HG03045 (cell line): Measurements from ENCODE around the gene YY1.
"Not testable (repeated sequence)": the region's sequence is repeated elsewhere in the genome, so short reads cannot be mapped to it uniquely, and the experiment has no call there.

ENCODE experiments used
- ATAC-seq: cut with Tn5 transposase; IDR thresholded peaks from one replicate; pipeline ENCODE4 v1.9.1; 2021; ENCODE audit warnings: mild to moderate bottlenecking, moderate library complexity; ENCODE audit not compliant: unreplicated experiment

The YY1 gene

DNA sequence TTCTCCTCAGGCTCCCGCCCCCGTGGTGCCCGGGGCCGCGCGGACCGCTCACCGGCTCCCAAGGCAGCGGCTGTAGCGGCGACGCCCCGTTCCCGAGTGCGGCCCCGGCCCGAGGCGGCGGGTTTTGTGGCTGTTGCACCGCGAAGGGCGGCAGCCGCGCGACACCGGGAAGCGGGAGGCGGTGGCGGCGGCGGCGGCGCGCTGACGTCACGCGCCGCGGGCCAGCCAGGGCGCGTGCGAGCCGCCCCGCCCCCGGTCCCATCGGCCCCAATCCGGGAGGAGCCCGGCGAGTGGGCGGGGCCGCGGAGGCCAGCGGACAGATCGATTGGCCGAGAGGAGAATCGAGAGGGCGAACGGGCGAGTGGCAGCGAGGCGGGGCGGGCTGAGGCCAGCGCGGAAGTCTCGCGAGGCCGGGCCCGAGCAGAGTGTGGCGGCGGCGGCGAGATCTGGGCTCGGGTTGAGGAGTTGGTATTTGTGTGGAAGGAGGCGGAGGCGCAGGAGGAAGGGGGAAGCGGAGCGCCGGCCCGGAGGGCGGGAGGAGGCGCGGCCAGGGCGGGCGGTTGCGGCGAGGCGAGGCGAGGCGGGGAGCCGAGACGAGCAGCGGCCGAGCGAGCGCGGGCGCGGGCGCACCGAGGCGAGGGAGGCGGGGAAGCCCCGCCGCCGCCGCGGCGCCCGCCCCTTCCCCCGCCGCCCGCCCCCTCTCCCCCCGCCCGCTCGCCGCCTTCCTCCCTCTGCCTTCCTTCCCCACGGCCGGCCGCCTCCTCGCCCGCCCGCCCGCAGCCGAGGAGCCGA is at the start of gene YY1:
YY1 (plus strand) TSS at position 726 of the 792 bp plus-strand sequence. CDS start 101 bp downstream, outside the sequence.
- peak; percentile 76 for ATAC-seq

GRCh38 chr14:100190126-100190525 is 48.8 kb upstream of the YY1 start:
- no peak for ATAC-seq

GRCh38 chr14:100191584-100192249 is 47.2 kb upstream of the YY1 start:
- ATAC-seq = no peak

GRCh38 chr14:100192250-100192671 is 46.7 kb upstream of the YY1 start:
- no peak for ATAC-seq

DNA sequence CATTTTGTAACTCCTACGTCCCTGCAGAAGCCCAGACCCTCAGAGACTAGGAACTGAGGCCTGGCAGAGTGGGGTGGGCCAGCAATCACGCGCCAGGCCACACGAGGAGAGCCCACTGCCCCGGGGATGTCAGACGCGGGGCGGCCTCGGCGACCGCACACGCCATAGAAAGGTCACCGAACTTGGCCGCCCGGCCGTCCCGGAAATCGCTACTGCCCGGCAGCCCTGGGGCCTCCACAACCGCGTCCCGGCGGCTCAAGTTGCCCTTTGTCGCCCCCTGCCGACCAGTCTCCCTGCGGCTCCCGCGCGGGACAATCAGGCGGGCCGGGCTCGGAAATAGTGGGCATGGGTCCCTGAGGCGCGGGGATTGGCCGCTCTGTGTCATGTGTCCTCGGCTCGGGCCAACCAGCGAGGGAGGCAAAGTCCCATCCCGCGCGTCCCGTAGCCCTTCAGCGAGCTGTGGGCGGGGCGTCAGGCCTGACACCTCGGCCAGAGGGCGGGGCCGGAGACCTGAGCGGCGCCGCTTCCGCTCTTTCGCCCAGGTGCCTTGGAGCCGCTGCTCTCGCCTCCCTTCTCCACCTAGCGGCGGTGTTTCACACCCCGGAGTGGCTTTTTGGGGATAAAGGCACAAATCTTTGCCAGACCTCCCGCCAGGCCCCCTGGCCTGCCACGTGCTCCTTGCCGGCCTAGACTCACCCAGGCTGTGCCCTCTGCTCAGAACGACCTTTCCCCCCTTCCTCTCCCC is 46.1 kb upstream of the YY1 start:
- peak; percentile 99 for ATAC-seq

GRCh38 chr14:100193417-100194357 is 45.3 kb upstream of the YY1 start:
- no peak for ATAC-seq

- ATAC-seq = no peak
Measured at GRCh38 chr14:100199240-100199860, 39.6 kb upstream of the YY1 start.

- ATAC-seq = no peak
Measured at GRCh38 chr14:100200311-100200710, 38.6 kb upstream of the YY1 start.

GRCh38 chr14:100201701-100202100 is 37.2 kb upstream of the YY1 start:
- no peak for ATAC-seq

DNA sequence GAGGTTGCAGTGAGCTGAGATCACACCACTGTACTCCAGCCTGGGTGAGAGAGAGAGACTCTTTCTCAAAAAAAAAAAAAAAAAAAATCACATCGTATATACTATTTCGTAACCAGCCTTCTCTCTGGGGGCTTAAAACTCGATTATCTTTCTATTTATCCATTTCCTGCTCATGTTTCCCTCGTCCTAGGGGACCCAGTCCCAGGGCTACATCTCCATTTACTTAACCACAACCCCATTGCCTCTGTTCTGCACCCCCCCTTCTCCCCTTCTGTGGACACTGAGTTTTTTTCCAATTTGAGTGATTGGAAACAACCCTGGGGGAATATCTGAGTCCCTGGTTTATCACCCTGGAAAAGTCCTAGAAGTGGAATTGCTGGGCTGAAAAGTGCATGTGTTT is 36.2 kb upstream of the YY1 start:
- ATAC-seq = no peak

- ATAC-seq = no peak
Measured at GRCh38 chr14:100203146-100203545, 35.8 kb upstream of the YY1 start.

DNA sequence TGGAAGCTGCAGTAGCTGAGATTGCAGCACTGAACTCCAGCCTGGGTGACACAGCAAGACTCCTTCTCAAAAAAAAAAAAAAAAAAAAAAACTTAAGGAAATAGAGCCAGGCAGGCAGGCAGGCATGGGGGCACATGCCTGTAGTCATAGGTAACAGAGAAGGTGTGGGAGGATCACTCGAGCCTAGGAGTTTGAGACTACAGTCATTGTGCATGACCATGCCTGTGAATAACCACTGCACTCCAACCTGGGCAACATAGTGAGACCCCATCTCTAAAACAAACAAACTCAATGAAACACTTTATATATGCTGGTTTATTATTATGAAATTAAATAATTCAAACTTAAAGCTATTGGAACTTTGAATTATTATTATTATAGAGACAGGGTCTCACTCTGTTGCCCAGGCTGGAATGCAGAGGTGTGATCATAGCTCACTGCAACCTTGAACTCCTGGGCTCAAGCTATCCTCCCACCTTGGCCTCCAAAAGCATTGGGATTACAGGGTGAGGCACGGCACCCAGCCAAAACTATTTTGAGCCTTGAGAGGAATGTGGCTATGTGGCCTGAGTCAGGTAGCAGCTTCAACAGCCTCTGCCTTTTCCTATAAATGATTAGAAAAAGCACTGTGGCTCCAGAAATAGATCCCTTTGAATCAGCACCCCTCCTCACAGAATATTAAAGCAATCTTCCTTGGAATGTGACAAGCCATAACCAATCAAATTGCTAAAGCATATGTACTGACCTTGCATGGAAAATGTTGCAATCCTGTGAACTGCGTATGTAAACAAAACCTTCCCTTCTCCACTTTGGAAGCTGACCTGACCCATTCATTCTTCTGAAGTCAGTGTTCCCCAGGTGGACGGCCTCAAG is 34.7 kb upstream of the YY1 start:
- ATAC-seq = no peak

DNA sequence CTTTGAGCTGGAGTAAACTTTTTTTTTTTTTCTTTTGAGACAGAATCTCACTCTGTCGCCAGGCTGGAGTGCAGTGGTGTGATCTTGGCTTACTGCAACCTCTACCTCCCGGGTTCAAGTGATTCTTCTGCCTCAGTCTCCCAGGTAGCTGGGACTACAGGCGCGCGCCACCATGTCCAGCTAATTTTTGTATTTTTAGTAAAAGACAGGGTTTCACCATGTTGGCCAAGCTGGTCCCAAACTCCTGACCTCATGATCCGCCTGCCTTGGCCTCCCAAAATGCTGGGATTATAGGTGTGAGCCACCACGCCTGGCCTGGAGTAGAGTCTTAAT is 34.1 kb upstream of the YY1 start:
- ATAC-seq = not testable (repeated sequence)

- ATAC-seq = not testable (repeated sequence)
Measured at GRCh38 chr14:100207588-100207987, 31.4 kb upstream of the YY1 start.

- ATAC-seq = not testable (repeated sequence)
Measured at GRCh38 chr14:100208136-100208535, 30.8 kb upstream of the YY1 start.

DNA sequence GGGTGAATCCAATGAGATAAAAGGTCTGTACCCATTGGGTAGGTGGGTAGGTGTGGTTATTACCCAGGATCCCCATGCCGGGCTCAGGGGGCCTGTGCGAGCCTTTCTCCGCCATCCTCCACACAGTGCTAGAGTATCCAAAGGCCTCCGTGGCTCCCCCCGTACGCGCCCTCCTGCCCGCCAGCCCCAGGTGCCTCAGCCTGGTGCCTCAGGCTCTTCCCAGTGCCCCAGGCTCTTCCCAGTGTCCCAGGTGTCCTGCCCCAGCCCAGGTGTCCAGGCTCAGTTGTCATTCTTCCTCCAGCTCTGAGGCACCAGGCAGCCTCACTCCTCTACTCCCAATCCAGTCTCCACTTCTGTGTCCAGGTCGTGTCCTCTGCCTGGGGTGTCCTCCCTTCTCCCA is 27.6 kb upstream of the YY1 start:
- no peak for ATAC-seq

DNA sequence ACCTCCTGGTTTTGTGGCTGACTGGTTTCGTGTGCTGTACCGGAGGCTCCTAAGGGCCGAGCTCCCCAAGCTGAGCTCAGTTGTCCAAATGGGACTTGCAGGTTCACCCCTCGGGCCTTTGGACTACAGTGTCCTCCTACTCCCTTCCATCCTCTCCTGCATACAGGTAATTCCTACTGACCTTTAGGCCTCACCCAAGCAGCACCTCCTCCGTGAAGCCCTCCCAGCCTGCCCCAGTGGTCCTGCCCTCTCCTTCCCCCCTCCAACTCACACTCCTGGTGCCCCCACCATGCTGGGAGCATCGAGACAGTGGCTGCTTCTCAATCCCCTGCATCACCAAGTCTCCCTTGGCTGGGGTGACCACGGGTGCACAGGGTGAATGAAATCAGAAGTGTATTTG is 27.1 kb upstream of the YY1 start:
- no peak for ATAC-seq

GRCh38 chr14:100212476-100213333 is 26.2 kb upstream of the YY1 start:
- ATAC-seq = no peak
